PC-9 (cell line): ENCODE results near the gene DLEC1.

ENCODE experiments used
- EZH2 ChIP-seq: fragments of 200-600 bp; sonication (generic); IDR thresholded peaks from 2 replicates; pipeline ENCODE4 v1.8.0; 2017; ENCODE audit warnings: antibody characterized with exemption, low read depth
- TF ChIP-seq, protein P1 (sequence below): fragments of 200-600 bp; sonication (generic); conservative IDR thresholded peaks from 2 replicates; pipeline ENCODE4 v1.6.1; 2017; ENCODE audit warnings: mixed run types, antibody characterized with exemption, mild to moderate bottlenecking, moderate library complexity

DNA sequence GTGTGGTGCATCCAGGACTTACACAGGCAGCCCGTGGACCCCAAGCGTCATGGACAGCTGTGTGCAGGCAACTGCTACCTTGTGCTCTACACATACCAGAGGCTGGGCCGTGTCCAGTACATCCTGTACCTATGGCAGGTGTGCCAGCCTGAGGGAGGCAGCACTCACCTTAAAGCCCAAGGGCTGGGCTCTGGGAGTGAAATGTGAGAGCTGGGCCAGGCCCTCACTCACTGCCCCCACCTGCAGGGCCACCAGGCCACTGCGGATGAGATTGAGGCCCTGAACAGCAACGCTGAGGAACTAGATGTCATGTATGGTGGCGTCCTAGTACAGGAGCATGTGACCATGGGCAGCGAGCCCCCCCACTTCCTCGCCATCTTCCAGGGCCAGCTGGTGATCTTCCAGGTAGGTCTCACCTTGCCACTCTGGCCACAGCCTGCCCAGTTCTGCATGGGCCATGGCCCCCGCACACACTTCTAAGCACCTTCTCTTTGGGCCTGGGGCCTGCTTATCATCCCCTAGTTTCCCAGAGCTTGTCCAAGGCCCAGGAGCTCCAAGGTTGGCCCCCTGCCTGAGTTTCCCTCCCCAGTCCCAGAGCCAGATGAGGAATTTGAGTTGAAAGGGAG, 37.4 kb upstream of the DLEC1 start:
- no peak for TF ChIP-seq EZH2
- TF ChIP-seq, protein P1, sequence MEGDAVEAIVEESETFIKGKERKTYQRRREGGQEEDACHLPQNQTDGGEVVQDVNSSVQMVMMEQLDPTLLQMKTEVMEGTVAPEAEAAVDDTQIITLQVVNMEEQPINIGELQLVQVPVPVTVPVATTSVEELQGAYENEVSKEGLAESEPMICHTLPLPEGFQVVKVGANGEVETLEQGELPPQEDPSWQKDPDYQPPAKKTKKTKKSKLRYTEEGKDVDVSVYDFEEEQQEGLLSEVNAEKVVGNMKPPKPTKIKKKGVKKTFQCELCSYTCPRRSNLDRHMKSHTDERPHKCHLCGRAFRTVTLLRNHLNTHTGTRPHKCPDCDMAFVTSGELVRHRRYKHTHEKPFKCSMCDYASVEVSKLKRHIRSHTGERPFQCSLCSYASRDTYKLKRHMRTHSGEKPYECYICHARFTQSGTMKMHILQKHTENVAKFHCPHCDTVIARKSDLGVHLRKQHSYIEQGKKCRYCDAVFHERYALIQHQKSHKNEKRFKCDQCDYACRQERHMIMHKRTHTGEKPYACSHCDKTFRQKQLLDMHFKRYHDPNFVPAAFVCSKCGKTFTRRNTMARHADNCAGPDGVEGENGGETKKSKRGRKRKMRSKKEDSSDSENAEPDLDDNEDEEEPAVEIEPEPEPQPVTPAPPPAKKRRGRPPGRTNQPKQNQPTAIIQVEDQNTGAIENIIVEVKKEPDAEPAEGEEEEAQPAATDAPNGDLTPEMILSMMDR: peak; percentile 63
